GM19397 (cell line): Measurements from ENCODE around the gene SAYSD1.

ENCODE experiments used
- ATAC-seq: cut with Tn5 transposase; IDR thresholded peaks from one replicate; pipeline ENCODE4 v1.9.1; 2021; ENCODE audit warnings: mild to moderate bottlenecking, moderate library complexity; ENCODE audit not compliant: unreplicated experiment

SAYSD1 gene

GRCh38 chr6:39059496-39060310 lies 55.3 kb downstream of the SAYSD1 start:
- ATAC-seq, result no peak

- no peak for ATAC-seq
These were observed 56.4 kb downstream of the SAYSD1 start for GRCh38 chr6:39058471-39059147.

- ATAC-seq, result no peak
These were observed 57.5 kb downstream of the SAYSD1 start for GRCh38 chr6:39057251-39058155.

GRCh38 chr6:39056681-39057080 lies 58.3 kb downstream of the SAYSD1 start:
- no peak for ATAC-seq

GRCh38 chr6:39056191-39056590 lies 58.8 kb downstream of the SAYSD1 start:
- ATAC-seq, result no peak

GRCh38 chr6:39055661-39056060 lies 59.3 kb downstream of the SAYSD1 start:
- ATAC-seq, result no peak

GRCh38 chr6:39054577-39055142 lies 60.3 kb downstream of the SAYSD1 start:
- ATAC-seq, result no peak
